Keratinocyte (primary cell): ENCODE results near the gene CD8A. TPM values are rescaled to one million over a fixed set of nuclear protein-coding genes. Genes with fewer than 3 reads are reported as not detected.
"Not testable (repeated sequence)": the region's sequence is repeated elsewhere in the genome, so short reads cannot be mapped to it uniquely, and the experiment has no call there.

ENCODE experiments used
- DNase-seq: peaks from one replicate; pipeline ENCODE4 v3.0.0-alpha.2; 2011; ENCODE audit warnings: low read depth, missing footprints, low spot score
- FAIRE-seq: peaks from 2 replicates; lab custom pipeline; 2011; peaks lifted over from hg19 to GRCh38; lab: Jason Lieb, UNC
- H2AFZ ChIP-seq: 2 replicates; pipeline ENCODE4 v1.6.0; 2012; ENCODE audit warnings: low read length, control low read depth, inconsistent platforms; ENCODE audit not compliant: control insufficient read depth
- H3K27ac ChIP-seq: 2 replicates; pipeline ENCODE4 v1.5.1; 2011; ENCODE audit warnings: low read length; ENCODE audit not compliant: control insufficient read depth, insufficient read depth
- H3K27me3 ChIP-seq: 3 replicates; pipeline ENCODE4 v1.6.0; 2011; ENCODE audit warnings: low read length; ENCODE audit not compliant: control insufficient read depth, insufficient read depth; ENCODE audit errors: extremely low read depth
- H3K36me3 ChIP-seq, 2 experiments: 2 replicates in 1 of 2; 3 replicates in 1 of 2; pipeline ENCODE4 v1.5.1; 2011; ENCODE audit warnings: low read length in 2 of 2, mild to moderate bottlenecking in 1 of 2; ENCODE audit not compliant: control insufficient read depth in 2 of 2, insufficient read depth in 2 of 2; ENCODE audit errors: extremely low read depth in 1 of 2
- H3K4me1 ChIP-seq: 3 replicates; pipeline ENCODE4 v1.5.1; 2011; ENCODE audit warnings: low read length; ENCODE audit not compliant: control insufficient read depth, insufficient read depth; ENCODE audit errors: extremely low read depth
- H3K4me2 ChIP-seq: 3 replicates; pipeline ENCODE4 v1.6.0; 2011; ENCODE audit warnings: low read depth, low read length; ENCODE audit not compliant: control insufficient read depth, insufficient read depth; ENCODE audit errors: extremely low read depth
- H3K4me3 ChIP-seq, 3 experiments: fragments of 200-600 bp in 1 of 3; sonication (generic) in 1 of 3; 2 replicates in 2 of 3; 3 replicates in 1 of 3; pipeline ENCODE4 v1.5.1; 2011 to 2016; ENCODE audit warnings: low read length in 3 of 3, mild to moderate bottlenecking in 3 of 3, control low read depth in 2 of 3, inconsistent platforms in 1 of 3, low read depth in 1 of 3, mixed read lengths in 1 of 3, mixed run types in 1 of 3, moderate library complexity in 1 of 3; ENCODE audit not compliant: control insufficient read depth in 2 of 3, insufficient read depth in 2 of 3; ENCODE audit errors: extremely low read depth in 1 of 3
- H3K79me2 ChIP-seq: 2 replicates; pipeline ENCODE4 v1.6.0; 2012; ENCODE audit warnings: low read length; ENCODE audit not compliant: control insufficient read depth, insufficient read depth
- H3K9ac ChIP-seq: 3 replicates; pipeline ENCODE4 v1.6.0; 2011; ENCODE audit warnings: low read length; ENCODE audit not compliant: control insufficient read depth, insufficient read depth; ENCODE audit errors: extremely low read depth
- H3K9me1 ChIP-seq: 3 replicates; pipeline ENCODE4 v1.6.0; 2011; ENCODE audit warnings: low read length; ENCODE audit not compliant: control insufficient read depth, insufficient read depth; ENCODE audit errors: extremely low read depth
- H3K9me3 ChIP-seq: 2 replicates; pipeline ENCODE4 v1.5.1; 2012; ENCODE audit warnings: low read depth, low read length; ENCODE audit not compliant: control insufficient read depth
- H4K20me1 ChIP-seq: 3 replicates; pipeline ENCODE4 v1.6.0; 2011; ENCODE audit warnings: low read length; ENCODE audit not compliant: control insufficient read depth, insufficient read depth; ENCODE audit errors: extremely low read depth
- EZH2 ChIP-seq: IDR thresholded peaks from one replicate; pipeline ENCODE4 v1.6.1; 2012; ENCODE audit warnings: inconsistent platforms, mild to moderate bottlenecking, low read length, moderate library complexity
- dilution Hi-C: fragments of 300-500 bp; cut with MboI; formaldehyde crosslinking; loops from one replicate; pipeline ENCODE4 v1.7.0; 2020; ENCODE audit warnings: low sequenced_read_pairs; ENCODE audit not compliant: extremely low pct_ligation_motif_present
- polyA plus RNA-seq, 5 experiments: library from polyadenylated mRNA; depleted of rRNA in 3 of 5; stranded (reverse) in 3 of 5; stranded (forward) in 1 of 5; unstranded in 1 of 5; fragments of >200 nt; gene quantifications; 1 replicate in 1 of 5; 2 replicates in 3 of 5; 3 replicates in 1 of 5; pipeline versions ENCODE4 v1.2.1 to v1.2.3, GENCODE V29; 2011 to 2012; ENCODE audit warnings: missing spikeins in 2 of 5, low read depth in 1 of 5, low replicate concordance in 1 of 5
- TF ChIP-seq, protein P1 (sequence below), 3 experiments: IDR thresholded peaks in 1 of 3; conservative IDR thresholded peaks in 1 of 3; optimal IDR thresholded peaks in 1 of 3; 2 replicates in 2 of 3; 3 replicates in 1 of 3; pipeline versions ENCODE3 to v1.5.1; 2011; ENCODE audit warnings: low read length in 3 of 3, mild to moderate bottlenecking in 3 of 3, moderate library complexity in 2 of 3, control low read depth in 1 of 3, inconsistent platforms in 1 of 3; ENCODE audit not compliant: insufficient read depth in 2 of 3; ENCODE audit errors: extremely low read depth in 1 of 3

Gene CD8A
- polyA plus RNA-seq, 1 donor (not counting 4 experiments of a cell fraction or from before 2014, with no cell fraction given) = 0.10 TPM

DNA sequence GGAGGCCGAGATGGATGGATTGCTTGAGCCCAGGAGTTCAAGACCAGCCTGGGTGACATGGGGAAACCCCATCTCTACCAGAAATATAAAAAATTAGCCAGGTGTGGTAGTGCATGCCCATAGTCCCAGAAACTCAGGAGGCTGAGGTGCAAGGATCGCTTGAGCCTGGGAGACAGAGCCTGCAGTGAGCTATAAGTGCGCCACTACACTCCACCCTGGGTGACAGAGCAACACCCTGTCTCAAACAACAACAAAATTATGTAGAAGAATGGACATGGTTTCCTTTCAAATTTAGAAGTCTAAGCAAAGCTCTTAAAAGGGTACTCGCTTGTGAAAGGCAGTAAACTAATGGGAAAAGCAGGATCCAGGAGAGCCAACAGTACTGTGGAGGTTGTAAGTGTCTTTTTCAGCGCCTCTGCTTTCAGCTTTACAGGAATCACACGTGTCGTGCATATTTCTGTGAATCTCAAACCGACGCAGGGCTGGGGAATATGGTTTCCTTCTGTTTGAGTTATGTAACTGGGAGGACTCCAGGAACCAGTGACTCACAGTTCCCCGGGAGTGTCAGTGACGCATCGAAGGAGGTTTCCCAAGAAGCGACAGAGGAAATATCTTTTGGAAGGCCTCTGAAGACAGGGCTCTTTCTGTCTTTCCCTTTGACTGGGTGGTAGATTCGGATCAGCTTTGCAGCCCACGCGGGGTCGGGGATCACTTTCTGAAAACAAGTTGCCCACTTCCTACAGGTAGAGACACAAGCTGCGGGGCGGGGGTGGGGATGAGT, 46.4 kb upstream of the CD8A start:
- FAIRE-seq = peak; percentile 99
- H3K27me3 ChIP-seq, H3K9ac ChIP-seq, dilution Hi-C loops, H4K20me1 ChIP-seq, DNase-seq, H3K4me3 ChIP-seq, H3K9me3 ChIP-seq, H3K9me1 ChIP-seq, H3K79me2 ChIP-seq, H3K4me1 ChIP-seq, H3K36me3 ChIP-seq: not testable (repeated sequence)
- peak overlapping the region; percentile 85 for H2AFZ ChIP-seq
- peak overlapping the region; percentile 58 for H3K4me2 ChIP-seq
- peak overlapping the region; percentile 26 for H3K27ac ChIP-seq

DNA sequence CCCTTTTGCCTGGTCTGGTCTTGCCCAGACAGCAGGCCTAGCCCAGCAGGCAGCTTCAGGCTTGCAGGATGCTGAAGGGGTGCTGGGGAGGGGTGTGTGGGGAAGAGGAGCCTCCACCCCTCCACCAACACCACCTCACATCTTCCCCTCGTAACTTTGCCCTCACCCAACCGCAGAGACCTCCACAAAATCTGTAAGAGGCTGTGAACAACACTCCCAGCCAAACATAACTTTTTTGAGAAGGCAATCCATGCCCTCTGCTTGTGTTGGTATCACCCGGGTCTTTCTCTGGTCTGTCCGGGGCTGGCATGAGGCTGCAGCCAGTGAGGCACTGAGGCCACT, 44.8 kb upstream of the CD8A start:
- H3K79me2 ChIP-seq, H3K4me1 ChIP-seq, H2AFZ ChIP-seq, H4K20me1 ChIP-seq, H3K4me2 ChIP-seq, dilution Hi-C loops, H3K27ac ChIP-seq, DNase-seq, H3K9me3 ChIP-seq, H3K9me1 ChIP-seq, H3K9ac ChIP-seq, FAIRE-seq, H3K27me3 ChIP-seq, H3K4me3 ChIP-seq, H3K36me3 ChIP-seq: not testable (repeated sequence)

DNA sequence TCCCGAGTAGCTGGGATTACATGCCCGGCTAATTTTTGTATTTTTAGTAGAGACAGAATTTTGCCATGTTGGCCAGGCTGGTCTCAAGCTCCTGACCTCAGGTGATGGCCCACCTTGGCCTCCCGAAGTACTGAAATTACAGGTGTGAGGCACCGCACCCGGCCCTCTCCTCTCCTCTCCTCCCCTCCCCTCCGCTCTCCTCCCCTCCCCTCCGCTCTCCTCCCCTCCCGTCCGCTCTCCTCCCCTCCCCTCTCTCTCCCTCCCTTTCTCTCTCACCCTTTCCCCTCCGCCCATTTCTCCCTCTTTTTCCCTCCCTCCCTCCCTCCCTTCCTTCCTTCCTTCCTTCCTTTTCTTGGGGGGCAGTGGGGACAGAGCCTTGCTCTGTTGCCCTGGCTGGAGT, 42.6 kb upstream of the CD8A start:
- no peak overlapping the region for H2AFZ ChIP-seq
- H3K9ac ChIP-seq = no peak overlapping the region
- H3K27ac ChIP-seq = no peak overlapping the region
- H3K4me3 ChIP-seq = no peak overlapping the region
- no peak for DNase-seq
- peaks cover 4% of the 10 kb centered on the region for H3K4me1 ChIP-seq
- H3K36me3 ChIP-seq = no peaks in the 10 kb centered on the region
- H3K27me3 ChIP-seq = no peaks in the 10 kb centered on the region
- no peak for FAIRE-seq
- dilution Hi-C loops = no loop called here
- no peak overlapping the region for H3K4me2 ChIP-seq
- H4K20me1 ChIP-seq = no peaks in the 10 kb centered on the region
- no peak for TF ChIP-seq EZH2
- TF ChIP-seq, protein P1, sequence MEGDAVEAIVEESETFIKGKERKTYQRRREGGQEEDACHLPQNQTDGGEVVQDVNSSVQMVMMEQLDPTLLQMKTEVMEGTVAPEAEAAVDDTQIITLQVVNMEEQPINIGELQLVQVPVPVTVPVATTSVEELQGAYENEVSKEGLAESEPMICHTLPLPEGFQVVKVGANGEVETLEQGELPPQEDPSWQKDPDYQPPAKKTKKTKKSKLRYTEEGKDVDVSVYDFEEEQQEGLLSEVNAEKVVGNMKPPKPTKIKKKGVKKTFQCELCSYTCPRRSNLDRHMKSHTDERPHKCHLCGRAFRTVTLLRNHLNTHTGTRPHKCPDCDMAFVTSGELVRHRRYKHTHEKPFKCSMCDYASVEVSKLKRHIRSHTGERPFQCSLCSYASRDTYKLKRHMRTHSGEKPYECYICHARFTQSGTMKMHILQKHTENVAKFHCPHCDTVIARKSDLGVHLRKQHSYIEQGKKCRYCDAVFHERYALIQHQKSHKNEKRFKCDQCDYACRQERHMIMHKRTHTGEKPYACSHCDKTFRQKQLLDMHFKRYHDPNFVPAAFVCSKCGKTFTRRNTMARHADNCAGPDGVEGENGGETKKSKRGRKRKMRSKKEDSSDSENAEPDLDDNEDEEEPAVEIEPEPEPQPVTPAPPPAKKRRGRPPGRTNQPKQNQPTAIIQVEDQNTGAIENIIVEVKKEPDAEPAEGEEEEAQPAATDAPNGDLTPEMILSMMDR (optimal IDR thresholded peaks at IDR 0.05 in 1 of 3, IDR thresholded peaks at IDR 0.05 in 1 of 3, conservative IDR thresholded peaks at IDR 0.05 in 1 of 3; ENCODE audit: extremely low read depth in 1 of 3, insufficient read depth in 2 of 3, low read length in 3 of 3) = no peak
- no peaks in the 10 kb centered on the region for H3K9me3 ChIP-seq
- no peaks in the 10 kb centered on the region for H3K79me2 ChIP-seq
- H3K9me1 ChIP-seq = no peaks in the 10 kb centered on the region
